ENCODE measurements around the gene LRBA. TPM values are rescaled to one million over a fixed set of nuclear protein-coding genes. Genes with fewer than 3 reads are reported as not detected.
"Not testable (repeated sequence)": the region's sequence is repeated elsewhere in the genome, so short reads cannot be mapped to it uniquely, and the experiment has no call there.

LRBA gene
- total RNA-seq, 1 experiment from 2014 or later = 23.0 TPM

DNA sequence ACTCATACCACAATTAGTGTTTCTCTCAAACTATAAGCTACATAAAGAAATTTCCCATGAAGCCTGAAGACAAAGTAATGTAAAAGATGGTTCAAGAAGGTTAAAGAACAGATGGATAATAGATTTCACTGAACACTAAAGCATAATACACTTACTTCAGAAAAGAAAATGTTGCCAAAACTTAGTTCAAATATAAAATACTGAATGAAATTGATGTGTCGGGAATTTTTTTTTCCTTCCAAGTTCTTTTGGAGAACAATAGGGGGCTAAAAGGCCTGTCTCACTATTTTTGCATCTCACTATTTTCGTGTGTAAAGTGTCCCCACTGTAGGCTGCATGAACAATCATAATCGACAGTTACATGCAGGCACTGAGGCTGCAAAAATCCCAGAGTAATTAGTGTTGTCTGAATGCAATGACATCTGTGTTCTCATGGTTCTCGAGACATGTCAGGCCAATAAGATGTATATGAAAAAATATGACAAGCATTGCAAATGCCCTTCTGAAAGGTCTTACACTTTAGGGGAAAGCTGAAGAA, 445.0 kb downstream of the LRBA start:
- no peak for DNase-seq (ENCODE audit: low read depth)

DNA sequence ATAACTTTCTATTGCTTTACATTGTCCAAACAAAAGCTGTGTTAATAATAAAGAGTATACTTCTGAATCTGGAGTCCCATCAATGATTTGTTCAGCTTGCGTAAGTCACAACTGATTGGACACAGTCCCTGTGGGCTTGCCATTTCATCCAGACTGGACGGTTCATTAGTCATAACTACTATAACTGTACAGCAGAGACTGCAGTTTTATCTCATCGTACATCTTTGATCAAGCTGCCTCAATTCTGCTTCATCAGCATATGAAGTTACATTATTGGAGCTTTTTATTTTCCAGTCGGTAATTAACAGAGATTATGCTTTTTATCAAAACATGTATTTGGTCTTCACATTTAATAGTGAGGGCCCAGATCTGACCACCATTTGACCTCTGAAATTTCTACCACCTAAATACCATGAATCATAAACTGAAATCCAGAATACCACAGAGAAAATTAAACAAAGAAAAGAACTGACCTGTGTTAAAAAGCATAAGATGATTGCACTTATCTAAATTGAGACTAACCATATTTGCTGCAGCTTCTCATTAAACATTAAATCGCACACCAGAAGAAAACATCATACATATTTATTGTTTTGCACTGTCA, 445.6 kb downstream of the LRBA start:
- DNase-seq (ENCODE audit: low read depth) = peak; percentile 27

DNA sequence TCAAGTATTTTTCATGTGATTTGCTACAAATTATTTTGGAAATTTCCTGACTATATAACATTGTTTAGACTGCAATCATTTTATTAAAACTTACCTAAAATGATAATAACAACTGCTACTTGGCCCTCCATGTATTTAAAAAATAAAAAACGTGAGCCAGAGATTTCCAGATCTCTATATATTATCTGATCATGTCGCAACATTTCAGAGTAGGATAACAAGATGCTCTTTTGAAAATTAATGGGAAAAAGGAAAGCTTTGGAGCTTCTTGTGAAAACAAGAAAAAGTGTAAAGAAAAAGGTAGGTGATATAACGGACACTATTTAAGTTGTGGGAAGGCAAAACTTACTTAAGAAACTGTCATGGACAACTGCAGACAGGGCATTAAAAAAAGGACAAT, 448.0 kb downstream of the LRBA start:
- DNase-seq (ENCODE audit: low read depth) = no peak

DNA sequence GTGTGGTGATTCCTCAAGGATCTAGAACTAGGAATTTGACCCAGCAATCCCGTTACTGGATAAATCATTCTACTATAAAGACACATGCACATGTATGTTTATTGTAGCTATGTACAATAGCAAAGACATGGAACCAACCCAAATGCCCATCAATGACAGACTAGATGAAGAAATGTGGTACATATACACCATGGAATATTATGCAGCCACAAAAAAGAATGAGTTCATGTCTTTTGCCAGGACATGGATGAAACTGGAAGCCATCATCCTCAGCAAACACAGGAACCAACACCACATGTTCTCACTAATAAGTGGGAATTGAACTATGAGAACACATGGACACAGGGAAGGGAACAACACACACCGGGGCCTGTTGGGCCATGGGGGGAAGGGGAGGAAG, 450.1 kb downstream of the LRBA start:
- DNase-seq (ENCODE audit: low read depth) = not testable (repeated sequence)

DNA sequence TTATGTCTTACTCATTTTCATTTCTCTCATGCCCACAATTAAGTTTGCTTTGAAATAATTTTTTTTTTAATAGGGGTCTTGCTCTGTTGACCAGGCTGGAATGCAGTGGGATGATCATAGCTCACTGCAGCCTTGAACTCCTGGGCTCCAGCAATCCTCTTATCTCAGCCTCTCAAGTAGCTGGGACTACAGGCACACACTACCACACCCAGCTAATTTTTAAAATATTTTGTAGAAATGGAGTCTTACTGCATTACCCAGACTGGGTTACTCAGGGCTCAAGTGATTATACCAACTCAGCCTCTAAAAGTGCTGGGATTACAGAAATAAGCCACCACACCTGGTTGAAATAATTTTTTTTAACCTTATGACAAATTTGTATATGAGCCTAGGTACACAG, 452.3 kb downstream of the LRBA start:
- no peak for DNase-seq (ENCODE audit: low read depth)

DNA sequence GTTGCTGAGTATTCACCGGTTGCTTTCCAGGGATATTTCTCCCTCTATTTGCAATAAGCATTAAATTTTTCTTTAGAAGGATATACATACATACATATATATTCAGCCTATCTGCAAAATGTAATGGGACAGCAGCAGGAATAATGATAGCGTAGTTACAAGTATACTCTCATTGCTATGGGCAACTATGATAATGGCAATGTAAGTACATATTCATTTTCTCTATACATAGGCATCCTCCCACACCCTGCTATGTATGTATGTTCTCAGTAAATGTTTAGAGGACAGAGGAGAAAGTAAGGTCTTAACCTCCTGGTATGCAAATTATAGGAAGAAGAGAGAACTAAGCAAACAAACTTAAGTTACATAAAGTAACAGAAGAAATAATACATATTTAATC, 452.8 kb downstream of the LRBA start:
- no peak for DNase-seq (ENCODE audit: low read depth)

DNA sequence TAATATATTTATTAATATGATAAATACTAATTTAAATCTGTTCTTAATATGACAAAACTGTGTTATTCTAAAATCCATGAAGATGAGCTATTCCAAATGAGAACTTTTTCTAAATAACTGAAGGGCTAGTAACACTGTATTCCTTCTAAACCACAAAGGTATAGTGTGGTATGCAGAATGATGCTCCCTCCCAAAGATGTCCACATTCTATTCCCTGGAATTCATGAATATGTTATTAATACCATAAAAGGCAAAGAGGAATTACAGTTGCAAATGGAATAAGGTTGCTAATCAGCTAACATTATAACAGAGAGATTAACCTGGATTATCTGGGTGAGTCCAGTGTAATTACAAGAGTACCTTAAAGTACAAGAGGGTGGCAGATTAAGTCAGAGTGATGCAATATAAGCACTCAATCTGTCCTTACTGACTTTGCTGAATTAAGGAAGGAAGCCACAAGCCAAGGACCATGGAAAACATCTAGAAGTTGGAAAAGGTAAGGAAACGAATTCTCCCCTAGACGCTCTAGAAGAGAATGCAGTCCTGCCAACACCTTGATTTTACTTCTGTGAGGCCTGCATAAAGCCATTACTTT, 453.8 kb downstream of the LRBA start:
- DNase-seq (ENCODE audit: low read depth) = no peak

DNA sequence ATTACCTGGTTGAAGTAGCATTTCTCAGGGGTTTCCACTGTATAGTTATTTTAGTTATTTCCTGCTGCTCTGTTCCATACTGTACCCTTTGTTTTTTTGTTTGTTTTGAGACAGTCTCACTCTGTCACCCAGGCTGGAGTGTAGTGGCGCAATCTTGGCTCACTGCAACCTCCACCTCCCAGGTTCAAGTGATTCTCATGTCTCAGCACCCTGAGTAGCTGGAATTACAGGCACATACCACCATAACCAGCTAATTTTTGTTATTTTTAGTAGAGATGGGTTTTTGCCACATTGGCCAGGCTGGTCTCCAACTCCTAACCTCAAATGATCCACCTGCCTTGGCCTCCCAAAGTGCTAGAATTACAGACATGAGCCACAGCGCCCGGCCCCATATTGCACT, 457.3 kb downstream of the LRBA start:
- DNase-seq (ENCODE audit: low read depth) = peak; percentile 60

DNA sequence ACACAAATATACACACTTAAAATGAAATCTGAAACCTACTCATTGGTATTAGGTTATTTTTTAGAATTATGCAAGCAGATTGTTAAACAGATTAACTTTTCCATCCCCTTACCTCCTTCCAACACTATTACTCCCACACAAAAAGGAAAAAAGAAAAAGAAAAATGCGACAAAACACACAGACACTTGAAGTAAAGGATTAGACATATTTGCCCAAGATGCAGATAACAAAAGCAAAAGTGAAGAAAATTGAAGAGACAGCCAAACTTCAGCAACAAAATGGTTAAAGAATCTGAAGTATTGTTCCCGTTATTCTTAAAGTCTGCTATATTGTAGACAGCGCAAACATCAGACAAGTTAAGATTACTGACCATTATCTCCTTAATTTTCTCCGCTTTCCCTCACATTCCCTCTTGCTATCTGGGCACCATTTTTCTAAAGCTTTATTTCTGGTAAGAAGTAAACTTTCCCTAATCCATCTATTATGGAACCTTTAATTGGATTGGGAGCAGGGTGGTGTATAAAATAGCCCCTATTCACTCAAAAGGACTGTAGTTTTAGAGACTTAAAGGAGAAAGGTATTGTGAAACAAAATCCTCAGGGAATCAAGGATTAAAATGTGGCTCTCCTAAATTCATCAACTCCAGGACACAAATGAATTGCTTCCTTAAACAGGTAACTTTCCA, 467.8 kb downstream of the LRBA start:
- DNase-seq (ENCODE audit: low read depth) = no peak

DNA sequence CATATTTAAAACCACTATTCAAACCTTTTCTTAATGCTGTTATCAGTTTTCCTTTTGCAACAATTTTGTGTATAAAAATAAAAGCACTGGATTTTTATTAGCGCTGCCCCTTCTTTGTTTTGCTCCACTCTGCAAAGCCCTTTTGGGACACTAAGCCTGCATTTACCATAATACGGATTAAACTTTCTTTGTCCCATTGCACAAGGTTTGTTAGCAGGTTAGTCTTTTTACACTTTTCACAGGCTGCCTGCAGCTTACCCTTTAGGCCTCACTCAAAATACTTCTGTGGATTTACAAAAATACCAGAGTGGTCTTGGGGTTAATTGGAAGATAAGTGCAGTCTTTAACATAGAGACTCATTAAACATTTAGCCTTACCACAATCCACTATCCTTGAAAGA, 468.8 kb downstream of the LRBA start:
- no peak for DNase-seq (ENCODE audit: low read depth)

DNA sequence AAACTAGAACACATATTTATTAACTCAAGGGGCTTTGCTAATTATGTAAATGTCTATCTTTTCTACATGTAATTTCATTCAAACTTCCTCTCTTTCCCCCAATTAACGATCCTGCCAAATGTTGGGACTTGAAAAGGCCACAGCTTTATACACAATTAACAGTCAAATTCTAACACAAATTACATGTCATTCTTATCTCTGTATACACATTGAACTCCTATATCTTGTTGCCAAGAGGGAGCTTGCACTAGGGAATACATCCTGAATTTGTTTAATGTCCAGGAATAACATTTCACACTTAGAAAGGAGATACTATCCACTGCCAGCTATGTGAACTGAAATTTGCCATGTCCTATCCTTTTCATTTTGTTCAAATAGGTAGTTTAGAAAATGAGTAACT, 472.0 kb downstream of the LRBA start:
- no peak for DNase-seq (ENCODE audit: low read depth)

DNA sequence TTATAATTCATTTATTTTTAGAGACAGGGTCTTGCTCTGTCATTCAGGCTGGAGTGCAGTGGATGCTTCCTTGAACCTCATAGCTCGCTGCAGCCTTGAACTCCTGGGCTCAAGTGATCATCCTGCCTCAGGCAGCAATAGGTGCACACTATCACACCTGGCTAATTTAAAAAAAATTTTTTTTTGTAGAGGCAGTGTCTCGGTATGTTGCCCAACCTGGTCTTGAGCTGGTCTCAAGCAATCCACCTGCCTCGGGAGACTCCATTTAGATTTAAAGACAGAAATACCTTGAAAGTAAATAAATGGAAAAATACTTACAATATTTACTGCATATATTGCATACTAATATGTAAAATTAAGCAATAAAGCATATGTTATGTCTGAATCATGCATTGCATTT, 473.4 kb downstream of the LRBA start:
- no peak for DNase-seq (ENCODE audit: low read depth)

DNA sequence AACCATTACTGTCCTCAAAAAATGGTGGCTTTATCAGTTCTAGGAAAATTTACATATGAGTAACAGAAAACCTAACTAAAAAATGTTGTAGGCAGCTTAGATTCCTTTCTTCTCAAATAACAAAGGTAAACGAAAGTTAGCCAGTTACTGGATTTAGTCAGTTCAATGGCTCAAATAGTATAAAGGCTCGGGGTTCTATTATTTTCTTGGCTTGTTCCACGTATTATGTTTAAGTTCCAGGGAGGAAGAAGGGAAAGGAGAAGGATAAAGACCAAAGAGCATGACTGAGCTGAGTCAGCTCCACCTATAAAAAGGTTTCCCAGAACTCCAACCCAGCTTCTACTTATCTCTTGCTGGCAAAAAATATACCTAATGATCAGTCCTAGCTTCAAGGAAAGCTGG, 474.1 kb downstream of the LRBA start:
- no peak for DNase-seq (ENCODE audit: low read depth)

DNA sequence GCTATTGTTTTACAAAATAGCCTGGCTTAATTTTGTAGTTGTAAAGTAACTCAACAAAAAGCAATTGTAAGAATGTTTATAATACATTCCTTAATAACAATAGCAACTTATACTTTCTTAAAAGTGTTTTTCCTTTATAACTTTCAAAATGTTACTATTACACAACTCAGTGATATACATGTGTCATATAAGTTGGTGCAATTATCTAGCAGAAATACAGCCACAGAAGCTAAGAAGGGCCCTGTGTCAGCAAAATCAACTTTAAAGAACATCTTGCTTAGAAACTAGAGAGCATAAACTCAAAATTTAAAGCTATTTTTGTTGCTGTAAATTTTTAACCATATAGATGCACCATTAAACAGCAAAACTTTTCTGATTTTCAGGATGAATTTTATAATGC, 474.5 kb downstream of the LRBA start:
- DNase-seq (ENCODE audit: low read depth) = no peak

DNA sequence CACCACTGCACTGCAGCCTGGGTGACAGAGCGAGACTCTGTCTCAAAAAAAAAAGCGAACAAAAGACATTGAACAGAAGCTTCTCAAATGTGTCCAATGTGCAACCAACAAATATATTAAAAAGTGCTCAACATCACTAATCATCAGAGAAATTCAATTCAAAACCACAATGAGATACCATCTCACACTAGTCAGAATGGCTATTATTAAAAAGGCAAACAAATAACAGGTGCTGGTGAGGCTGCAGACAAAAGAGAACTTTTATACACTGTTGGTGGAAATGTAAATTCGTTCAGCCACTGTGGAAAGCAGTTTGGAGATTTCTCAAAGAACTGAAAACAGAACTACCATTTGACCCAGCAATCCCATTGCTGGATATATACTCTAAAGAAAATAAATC, 477.2 kb downstream of the LRBA start:
- not testable (repeated sequence) for DNase-seq (ENCODE audit: low read depth)

DNA sequence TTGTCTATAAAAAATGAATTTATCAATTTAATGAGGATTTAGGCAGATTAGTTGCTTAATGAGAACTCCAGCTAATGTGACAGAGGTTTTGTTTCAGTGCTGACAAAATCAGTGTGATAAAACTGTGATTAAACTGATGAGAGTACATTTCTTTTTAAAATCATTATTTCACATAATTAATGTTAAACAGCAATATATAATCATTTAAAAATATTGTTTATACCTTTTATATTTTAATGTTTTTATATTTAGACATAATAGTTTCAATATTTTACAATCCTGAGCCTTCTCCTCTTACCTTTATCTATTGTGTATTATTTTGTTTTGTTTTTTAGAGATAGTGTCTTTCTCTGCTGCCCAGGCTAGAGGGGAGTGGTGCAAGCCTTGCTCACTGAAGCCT, 480.3 kb downstream of the LRBA start:
- DNase-seq (ENCODE audit: low read depth) = no peak

DNA sequence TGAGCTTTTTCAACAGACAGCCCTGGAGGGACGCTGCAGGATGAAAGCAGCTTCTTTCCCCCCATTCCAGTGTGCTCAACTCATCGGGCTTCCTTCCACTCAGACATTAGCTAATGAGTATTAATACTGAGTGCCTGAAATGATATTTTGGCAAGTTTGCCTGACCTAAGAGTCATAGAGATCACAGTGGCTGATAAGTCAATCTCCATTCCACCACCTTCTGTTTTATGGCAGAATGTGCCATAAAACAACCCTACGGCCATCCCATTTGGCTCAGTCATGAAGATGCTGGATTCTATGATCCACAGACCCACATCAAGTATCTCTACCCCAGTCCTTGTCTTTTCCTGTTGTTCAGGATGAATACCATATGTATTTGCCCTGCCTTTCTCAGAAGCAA, 481.4 kb downstream of the LRBA start:
- no peak for DNase-seq (ENCODE audit: low read depth)

DNA sequence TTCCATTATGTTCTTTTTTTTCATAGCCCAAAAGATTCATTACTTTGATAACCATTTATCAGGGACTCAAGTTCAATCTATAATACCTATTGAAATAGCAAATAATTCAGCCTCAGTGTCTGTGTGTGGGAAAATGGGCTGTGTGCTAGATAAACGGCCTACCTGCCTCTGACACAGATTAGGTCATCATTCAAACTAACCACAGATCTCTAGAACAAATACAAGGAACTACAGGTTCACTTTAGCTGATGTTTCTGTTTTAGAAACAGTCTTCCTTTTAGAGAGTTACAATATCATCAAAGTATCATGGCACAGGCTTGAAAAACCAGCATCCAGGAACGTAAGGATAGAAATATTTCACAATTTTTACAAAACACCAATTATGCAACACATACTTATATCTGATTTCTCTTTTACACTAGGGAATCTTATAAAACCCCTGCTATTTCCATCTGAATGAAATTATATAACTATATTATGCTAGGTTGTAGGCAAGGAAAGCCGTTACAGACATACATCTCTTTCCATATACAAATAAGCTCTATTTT, 489.7 kb downstream of the LRBA start:
- no peak for DNase-seq (ENCODE audit: low read depth)

DNA sequence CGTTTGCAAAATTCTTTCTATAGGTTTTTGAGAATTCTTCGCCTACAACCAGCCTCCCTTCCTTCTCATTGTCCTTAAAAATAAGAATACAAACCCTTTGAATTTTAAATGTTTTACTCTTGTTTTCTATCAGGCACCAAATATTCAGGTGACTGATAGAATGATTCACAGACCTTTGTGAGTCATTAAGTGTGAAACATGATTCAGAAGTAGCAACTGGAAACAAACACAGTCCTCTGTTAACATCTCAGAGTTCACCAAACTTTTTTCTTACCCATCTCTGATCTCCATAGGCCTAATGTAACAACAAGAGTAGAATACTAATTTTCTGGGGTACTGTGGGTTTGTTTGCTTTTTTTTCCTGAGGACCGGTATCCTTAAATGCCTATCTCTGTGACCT, 496.5 kb downstream of the LRBA start:
- peak; percentile 82 for DNase-seq (ENCODE audit: low read depth)

DNA sequence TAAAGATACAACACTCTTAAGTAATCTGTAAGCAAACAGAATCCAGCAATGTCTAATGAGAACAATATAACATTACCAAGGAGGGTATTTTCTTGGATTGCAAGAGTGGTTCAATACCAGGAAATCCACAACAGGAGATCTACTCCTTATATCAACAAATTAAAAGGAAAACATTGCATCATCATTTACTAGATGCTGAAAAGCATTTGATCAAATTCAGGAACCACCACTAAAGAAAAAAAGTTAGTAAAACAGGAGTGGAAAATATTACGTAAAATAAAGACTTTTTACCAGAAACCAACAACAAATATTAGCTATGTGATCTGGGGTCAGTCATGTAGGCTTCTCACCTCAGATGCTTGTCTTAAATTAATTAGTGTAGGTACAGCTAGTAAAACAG, 499.9 kb downstream of the LRBA start:
- no peak for DNase-seq (ENCODE audit: low read depth)

DNA sequence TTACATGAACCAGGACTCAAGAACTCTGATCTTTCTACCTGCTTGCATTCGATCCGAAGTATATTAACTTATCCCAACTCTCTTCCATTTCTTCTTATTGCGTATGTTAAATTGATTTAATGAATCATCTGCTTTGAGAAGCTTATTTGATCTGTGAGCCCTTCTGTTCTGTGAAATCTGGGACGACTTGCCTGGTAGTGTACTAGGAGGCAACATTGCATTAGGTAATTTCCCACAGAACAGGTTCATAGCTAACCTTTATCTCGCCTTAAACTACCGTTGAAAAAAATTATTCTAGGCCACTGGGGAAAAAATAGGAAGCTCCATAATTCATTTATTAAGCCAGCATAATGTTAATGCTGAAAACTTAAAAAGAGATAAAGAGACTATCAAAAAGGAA, 500.4 kb downstream of the LRBA start:
- DNase-seq (ENCODE audit: low read depth) = no peak

DNA sequence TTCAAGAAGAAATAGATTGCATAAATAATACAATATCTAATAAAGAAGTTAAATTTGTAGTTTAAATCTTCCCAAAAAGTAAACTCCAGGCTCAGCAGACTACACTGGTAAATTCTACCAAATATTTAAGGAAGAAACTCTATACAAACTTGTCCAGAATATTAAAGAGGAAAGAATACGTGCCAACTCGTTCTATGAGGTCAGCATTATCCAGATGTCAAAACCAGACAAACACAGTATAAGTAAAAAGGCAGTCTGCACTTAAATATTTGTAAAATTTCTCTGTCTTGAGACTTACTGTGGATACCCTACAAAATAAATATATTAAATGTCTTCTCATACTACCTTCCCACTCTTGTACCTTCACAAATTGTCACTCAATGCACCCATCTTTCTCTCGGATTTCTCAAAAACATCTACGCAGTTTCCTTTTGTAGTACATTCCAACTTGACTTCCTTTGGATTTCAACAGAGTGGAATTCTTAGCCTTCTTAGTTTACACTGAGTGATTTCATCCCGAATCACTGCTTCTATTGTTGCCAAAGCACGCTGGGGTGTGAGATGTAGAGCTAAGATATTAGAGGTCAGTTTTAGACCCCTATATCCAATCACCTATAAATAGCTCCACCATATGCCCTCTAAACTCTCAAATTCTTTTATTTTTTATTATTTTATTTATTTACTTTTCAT, 504.8 kb downstream of the LRBA start:
- DNase-seq (ENCODE audit: low read depth) = peak; percentile 60
